Gastroesophageal sphincter (tissue), 3 donors: ENCODE measurements around the gene OR1D5.

Experiments used
- POLR2A ChIP-seq, 2 donors: fragments of 450-650 bp; IDR thresholded peaks; one replicate each; pipeline ENCODE4 v1.6.1; 2017; ENCODE audit warnings: antibody characterized with exemption in 2 of 2, mild to moderate bottlenecking in 2 of 2, moderate library complexity in 1 of 2
- POLR2AphosphoS5 ChIP-seq: sonication (generic); formaldehyde crosslinking; IDR thresholded peaks from one replicate; pipeline ENCODE4 v1.6.1; 2017; ENCODE audit warnings: antibody characterized with exemption
- TF ChIP-seq, protein P1 (sequence below), 4 experiments: fragments of 200-600 bp in 2 of 4; fragments of 450-650 bp in 2 of 4; sonication (generic) in 1 of 4; IDR thresholded peaks; one replicate each; pipeline ENCODE4 v1.5.1; 2017 to 2019; ENCODE audit warnings: antibody characterized with exemption in 4 of 4, mild to moderate bottlenecking in 2 of 4, moderate library complexity in 2 of 4

DNA sequence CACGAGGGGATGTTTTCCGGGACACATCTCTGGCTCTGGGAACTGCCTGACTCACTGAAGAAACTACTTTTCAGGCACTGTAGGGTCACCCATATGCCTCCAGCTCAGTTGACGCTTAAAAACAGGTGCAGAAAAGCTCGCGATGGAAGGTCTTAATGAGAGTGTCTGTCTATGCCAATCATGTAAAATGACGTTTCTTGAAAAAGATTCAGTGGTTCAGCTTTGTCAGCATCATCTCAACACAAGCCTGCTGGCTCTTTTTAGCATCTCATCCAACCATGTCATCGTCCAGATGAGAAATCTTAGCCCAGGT is 27.5 kb downstream of the OR1D5 start:
- TF ChIP-seq, protein P1, sequence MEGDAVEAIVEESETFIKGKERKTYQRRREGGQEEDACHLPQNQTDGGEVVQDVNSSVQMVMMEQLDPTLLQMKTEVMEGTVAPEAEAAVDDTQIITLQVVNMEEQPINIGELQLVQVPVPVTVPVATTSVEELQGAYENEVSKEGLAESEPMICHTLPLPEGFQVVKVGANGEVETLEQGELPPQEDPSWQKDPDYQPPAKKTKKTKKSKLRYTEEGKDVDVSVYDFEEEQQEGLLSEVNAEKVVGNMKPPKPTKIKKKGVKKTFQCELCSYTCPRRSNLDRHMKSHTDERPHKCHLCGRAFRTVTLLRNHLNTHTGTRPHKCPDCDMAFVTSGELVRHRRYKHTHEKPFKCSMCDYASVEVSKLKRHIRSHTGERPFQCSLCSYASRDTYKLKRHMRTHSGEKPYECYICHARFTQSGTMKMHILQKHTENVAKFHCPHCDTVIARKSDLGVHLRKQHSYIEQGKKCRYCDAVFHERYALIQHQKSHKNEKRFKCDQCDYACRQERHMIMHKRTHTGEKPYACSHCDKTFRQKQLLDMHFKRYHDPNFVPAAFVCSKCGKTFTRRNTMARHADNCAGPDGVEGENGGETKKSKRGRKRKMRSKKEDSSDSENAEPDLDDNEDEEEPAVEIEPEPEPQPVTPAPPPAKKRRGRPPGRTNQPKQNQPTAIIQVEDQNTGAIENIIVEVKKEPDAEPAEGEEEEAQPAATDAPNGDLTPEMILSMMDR (IDR thresholded peaks at IDR 0.05): no peak
- no peak for TF ChIP-seq POLR2AphosphoS5
- TF ChIP-seq POLR2A (IDR thresholded peaks at IDR 0.05): no peak
